HG03575 (cell line): ENCODE results near the gene CMBL.
"Not testable (repeated sequence)": the region's sequence is repeated elsewhere in the genome, so short reads cannot be mapped to it uniquely, and the experiment has no call there.

Source experiments
- ATAC-seq: cut with Tn5 transposase; IDR thresholded peaks from one replicate; pipeline ENCODE4 v1.9.1; 2021; ENCODE audit not compliant: unreplicated experiment, insufficient number of reproducible peaks, low FRiP score; ENCODE audit errors: extremely low read depth

CMBL gene

DNA sequence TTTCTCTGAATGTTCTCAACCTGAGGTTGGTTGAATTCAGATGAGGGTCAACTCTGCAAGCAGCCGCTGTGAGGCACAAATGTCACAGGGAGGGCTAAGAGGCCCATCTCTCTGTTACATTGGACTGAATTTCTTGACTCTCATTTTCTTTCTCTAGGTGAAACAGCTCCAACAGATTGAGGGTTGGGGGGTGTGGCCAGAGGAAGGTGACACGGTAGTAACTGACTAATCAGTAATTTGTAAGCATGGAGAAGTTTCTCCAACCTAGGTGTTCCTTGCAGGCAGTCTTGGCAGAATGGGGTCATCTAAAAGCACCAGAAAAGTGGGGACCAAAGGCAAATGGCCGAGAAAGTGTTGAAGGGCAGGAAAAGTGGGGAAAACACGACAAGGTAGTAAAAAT, 40.9 kb downstream of the CMBL start:
- no peak for ATAC-seq

DNA sequence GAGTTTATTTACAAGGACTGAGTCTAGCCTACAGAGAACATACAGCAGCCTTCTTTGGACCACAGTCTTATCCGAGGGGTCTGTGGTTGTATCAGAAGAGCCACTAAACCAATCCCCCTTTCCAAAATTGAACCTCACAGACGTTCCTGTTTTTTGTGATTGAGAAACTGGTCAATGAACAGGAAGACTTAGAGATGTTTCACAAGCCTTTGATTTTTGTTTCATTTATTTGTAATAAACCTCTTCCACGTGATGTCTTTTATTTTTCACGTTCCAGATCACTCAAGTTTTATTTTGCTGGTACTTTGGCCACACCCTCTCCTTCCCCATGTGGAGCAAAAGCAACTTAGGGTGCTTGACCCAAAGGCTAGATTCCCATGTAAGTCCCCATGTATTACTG, 41.6 kb downstream of the CMBL start:
- ATAC-seq = no peak

DNA sequence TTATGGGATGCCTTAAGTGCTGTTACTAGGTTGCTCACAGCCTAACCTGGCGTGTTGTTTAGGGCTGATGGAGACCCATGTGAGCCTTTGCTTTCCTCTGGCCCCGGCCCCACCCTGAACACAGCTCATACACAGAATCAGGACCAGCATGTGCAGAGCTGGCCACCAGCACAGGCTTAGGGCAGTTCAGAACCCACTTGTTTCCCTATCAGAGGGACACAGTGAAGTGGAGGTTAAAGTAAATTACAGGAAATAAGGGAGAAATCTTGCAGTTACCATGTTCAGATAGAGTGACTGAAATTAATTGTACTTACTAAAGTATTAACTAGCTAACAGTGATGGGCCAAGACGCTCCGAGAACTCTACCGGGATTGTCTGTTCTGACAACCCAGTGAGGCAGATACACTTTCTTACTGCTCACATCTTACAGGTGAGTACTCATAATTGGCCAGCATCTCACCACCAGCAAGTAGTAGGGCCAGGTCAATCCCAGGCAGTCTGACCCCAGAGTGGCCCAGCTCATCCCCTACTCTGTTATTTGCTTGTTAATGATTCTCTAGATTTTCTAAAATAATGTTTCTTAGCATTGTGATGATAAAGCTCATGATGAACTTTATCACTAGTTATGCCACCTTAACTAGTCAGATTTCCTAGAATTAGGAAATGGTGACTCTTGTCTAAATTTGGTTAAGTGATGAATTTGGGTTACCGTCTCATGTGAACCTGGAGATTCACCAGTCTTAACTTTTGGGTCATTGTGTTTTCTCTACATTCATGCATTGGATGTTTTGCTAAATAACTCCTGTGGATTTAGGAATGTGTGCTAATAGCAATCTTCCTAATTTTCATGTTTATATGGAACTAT, 42.2 kb downstream of the CMBL start:
- ATAC-seq = no peak

DNA sequence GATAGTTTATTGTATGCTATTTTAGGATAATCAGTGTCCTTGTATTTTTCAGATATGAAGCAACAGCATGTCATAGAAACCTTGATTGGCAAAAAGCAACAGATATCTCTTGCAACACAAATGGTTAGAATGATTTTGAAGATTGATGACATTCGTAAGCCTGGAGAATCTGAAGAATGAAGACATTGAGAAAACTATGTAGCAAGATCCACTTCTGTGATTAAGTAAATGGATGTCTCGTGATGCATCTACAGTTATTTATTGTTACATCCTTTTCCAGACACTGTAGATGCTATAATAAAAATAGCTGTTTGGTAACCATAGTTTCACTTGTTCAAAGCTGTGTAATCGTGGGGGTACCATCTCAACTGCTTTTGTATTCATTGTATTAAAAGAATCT, 43.1 kb downstream of the CMBL start:
- ATAC-seq = no peak

DNA sequence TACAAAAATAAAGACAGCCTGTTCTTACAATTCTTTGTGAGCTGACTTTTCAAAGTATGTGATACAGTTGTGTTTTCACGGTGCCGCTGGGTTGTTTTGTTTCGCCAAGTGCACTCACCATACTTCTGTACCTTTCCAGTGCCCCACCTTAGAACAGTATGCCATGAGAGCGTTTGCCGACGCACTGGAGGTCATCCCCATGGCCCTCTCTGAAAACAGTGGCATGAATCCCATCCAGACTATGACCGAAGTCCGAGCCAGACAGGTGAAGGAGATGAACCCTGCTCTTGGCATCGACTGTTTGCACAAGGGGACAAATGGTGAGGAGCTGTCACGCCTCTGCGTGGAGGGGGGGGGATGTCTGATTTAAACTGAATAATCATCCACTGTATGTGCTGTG, 44.7 kb downstream of the CMBL start:
- ATAC-seq = no peak

DNA sequence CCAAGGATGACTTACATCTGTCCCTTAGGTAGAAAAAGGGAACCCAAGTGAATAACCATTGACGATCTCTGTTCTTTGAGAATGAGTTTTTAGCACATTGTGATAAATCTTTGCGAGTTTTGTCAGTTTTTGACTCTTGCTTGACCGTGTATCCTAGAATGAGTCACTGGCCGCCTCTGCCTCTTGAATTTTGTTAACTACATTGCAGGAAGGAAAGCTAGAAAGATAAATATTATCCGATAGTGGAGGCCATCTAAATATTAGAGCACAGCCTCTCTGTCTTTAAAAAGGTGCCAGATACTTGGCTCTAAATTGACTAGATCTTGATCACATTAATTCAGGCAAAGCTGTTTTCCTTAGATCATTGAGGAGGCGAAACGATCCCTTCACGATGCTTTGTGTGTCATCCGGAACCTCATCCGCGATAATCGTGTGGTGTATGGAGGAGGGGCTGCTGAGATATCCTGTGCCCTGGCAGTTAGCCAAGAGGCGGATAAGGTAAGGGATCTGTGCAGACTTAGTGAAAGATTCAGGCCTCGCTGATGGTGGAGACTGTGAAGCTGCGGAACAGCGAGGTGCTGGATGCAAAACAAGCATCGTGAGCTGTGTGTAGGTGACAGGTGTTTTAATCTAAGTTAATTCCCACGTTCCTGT, 45.5 kb downstream of the CMBL start:
- no peak for ATAC-seq

DNA sequence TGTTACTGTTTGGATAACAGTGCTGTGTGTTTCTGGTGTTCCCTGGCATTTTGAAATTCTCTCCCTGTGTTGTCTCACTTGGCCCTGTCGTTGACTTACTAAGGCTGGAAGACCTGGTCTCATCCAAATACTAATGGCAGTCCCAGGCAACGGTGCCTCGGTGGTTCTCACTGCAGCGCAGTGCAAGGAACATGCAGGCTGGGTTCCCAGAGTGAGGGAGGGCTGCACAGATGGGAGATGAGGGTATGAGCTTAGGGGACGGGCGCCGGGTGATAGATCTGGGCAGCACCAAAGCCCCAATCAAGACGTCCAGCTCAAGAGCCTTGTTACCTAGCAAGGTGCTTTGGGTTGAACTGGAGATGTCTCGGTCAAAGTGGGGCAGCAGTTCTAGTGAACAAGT, 46.6 kb downstream of the CMBL start:
- no peak for ATAC-seq

DNA sequence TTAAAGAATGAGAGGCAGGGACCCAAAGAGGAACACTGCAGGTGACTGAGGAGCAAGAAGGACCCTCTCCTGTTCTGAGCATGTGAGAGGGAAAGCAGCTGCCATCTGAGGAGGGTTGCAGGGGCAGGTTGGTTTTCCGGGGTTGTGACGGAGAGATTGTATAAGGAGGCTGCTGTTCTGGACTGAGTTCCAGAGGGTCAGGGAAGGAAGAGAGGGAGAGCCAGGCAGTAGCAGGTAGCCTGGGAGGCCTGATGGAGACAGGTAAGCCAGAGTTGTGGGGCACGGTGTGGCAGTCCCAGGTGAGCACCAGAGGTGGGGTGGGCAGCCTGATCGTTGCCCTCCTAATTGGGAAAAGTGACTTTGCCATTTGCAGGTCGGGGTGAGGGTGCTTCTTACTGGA, 47.8 kb downstream of the CMBL start:
- no peak for ATAC-seq

DNA sequence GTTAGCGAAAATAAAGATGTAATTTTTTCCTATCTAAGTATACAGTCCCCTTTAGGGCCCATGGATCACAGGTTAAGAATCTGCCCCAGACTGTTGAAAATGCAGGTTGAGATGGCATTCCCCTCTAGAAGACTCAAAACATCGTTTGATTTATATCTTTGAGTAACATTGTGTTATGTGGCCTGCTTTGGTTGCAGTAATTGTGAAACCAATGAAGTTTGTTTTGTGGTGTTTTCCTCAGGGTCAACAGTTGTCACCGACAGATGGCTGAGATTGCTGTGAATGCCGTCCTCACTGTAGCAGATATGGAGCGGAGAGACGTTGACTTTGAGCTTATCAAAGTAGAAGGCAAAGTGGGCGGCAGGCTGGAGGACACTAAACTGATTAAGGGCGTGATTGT, 49.8 kb downstream of the CMBL start:
- no peak for ATAC-seq

DNA sequence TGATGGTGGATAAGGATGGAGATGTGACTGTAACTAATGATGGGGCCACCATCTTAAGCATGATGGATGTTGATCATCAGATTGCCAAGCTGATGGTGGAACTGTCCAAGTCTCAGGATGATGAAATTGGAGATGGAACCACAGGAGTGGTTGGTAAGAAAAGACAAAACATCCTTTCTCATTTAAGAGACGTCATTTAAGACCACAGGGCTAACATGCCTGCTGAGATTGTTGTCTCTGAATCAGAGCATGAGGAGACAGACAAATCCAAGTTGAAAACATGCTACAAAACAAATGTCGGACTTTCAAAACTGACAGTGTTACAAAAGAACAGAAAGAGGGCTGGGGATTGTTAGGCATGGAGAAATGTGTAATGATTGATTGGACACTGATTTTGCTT, 53.0 kb downstream of the CMBL start:
- ATAC-seq = no peak

DNA sequence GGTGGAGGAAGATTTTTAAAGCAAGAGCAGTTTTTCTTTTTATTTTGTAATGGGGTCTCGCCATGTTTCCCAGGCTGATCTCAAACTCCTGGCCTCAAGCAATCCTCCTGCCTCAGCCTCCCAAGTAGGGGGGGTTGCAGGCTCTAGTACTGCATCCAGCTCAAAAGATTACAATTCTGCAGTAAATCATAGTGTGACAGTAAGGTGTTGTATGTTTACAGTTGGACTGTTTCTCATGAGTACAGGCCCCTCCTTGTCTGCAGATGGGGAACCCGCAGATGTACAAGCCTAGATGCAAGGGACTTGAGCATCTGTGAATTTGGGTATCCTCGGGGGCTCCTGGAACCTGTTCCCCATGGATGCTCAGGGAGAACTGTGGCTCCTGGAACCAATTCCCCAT, 54.3 kb downstream of the CMBL start:
- no peak for ATAC-seq

DNA sequence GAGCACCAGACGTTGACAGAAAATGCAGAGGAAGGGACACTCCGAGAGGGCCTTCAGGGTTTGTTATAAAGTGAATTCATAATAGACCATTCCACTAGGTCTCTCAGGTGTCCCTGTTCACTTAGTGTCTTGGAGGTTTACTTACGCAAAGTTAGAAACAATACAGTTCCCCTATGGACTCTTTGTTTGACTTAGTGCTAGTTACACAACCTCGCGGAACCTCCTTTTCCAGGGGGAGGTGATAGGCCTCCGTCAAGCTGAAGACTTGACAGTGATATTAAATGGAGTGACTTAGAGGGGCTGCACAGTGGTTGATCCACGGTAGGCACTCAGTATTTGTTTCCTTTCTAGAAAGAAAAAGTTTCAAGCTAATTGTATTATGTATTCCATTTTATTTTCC, 56.3 kb downstream of the CMBL start:
- no peak for ATAC-seq

DNA sequence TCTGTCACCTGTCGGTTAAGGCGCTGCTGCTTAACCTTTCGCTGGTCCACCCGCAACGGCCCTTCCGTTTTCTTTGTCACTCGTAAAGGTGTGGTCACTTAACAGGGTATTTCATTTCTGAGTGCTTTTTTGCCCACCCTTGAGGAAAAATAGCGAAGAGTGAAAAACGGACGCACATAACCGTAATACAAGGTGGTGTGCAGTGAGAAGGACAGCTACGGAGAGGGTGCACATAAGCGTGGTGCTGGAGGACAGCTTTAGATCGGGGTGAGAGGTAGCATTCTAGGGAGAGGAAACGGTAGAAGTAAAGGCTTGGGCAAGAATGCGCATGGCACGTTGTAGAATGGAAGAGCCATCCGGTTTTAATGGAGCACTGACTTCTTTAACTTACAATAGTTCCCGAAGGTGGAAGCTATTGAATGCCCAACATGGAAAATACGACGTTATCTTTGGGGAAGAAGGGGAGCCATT, 56.9 kb downstream of the CMBL start:
- no peak for ATAC-seq

DNA sequence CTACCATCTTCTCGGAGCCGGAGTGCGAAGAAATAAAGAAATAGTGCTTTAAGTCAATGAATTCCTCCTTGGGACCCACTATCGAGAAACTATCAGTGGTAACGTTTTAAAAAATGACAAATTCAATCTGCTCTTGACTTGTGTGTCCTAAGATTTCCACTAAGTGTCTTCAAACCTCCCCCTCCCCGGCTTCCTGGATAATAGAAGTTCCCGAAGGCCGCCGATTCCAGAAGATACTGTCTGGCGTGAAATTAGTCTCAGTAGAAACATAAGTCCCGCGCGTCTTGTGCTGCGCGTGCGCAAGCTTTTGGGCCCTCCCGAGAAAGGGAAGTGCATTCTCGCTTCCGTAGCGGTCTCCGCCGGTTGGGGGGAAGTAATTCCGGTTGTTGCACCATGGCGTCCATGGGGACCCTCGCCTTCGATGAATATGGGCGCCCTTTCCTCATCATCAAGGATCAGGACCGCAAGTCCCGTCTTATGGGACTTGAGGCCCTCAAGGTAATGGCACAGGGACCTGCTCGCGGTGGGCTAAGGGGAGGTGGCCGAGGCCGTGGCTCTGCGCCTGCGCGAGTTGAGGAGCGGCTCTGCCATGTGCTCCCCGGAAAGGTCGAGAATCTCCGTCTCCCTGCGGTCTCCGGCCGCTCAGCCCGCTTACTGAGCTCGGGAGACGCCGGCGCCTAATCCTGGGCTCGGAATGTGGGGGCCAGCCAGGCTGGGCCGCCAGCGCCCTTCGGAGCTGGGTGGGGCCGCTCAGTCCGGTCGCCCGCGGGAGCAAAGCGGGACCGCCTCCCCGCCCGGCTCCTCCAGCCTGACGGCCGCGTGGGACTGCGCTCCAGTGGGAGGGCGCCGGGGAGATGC, 57.5 kb downstream of the CMBL start, which contains the start of gene CCT5:
Gene CCT5 (plus strand): TSS at position 333 of the 858 bp plus-strand sequence. CDS start 61 bp downstream, at position 394.
- peak; percentile 59 for ATAC-seq

DNA sequence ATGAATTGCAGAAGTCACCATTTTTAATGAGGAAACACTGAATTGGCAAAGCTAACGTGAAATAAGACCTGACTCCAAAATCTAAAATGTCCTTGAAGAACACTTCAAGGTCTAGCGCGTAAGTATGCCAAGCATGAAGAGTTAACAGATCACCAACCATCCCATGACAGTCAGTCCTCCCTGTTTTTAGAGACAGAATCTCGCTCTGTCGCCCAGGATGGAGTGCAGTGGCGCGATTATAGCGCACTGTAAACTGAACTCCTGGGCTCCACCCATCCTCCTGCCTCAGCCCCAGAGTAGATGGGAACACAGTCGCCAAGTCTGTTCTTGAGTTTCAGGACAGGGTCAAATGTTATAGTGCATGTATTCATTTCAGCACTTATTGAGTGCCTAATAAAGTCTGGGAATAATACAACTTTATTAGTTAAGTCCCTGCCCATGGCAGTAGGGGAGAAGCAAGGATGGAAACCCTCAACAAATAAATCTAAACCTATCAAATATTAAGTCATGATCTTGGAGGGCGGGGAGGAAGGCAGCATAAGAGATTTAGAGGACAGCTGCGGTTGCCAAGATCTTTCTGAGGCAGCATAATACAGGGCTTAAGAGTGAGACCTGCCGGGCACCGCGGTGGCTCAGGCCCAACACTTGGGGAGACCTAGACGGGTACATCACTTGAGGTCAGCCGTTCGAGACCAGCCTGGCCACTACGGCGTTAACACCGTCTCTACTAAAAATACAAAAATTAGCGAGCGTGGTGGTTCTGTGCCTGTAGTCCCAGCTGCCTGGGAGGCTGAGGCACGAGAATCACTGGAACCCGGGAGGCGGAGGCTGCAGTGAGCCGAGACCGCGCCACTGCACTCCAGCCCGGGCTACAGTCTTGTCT, 59.1 kb downstream of the CMBL start:
- ATAC-seq = peak; percentile 8

DNA sequence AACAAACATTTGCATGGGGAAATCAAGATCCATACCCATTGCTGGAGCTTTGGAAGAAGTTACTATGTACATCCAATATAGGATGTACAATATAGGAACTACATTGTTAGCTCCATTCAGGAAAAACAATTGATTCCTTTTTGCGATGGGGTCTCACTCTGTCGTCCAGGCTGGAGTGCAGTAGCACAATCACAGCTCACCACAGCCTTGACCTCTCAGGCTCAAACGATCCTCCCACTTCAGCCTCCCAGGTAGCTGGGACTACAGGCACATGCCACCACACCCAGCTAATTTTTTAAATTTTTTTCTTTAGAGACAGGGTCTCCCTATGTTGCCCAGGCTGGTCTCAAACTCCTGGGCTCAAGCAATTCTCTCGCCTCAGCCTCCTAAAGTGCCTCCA, 60.5 kb downstream of the CMBL start:
- not testable (repeated sequence) for ATAC-seq

DNA sequence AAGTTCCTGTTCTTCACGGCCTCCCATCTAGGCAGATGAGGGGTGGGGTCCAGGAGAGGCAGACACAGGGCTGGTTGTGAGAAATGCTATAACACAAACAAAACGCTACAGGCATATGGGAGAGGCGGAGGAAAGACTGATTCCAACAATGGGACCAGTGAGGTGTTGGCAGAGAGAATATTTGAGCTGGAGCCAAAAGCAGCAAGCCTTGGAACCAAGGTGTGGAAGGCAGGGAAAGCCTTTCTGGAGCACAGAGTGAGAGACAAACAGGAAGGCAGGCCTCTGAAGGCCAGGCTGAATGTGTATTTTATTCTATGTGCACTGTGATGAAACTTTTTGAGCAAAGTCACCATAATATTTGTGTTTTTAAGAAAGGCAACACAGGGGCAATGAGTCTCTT, 60.9 kb downstream of the CMBL start:
- no peak for ATAC-seq

DNA sequence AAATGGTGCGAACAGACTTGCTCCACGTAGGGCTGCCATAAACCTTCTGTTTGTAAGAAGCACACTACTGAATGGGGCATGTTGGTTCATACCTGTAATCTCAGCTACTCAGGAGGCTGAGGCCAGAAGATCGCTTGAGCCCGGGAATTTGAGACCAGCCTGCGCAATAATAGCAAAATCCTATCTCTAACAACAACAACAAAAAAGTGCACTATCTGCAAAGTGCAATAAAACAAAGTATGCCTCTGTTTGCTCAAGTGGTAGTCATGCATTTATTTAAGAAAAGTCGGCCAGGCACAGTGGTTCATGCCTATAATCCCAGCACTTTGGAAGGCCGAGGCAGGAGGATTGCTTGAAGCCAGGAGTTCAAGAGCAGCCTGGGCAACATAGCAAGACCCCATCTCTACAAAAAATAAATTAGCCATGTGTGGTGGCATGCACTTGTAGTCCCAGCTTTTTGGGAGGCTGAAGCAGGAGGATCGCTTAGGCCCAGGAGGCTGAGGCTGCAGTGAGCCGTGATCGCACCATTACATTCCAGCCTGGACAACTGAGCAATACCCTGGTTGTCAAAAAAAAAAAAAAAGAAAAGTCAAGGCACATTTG, 63.3 kb downstream of the CMBL start:
- no peak for ATAC-seq
